HepG2 (cell line): ENCODE data around the gene PPY. TPM values are rescaled to one million over a fixed set of nuclear protein-coding genes. Genes with fewer than 3 reads are reported as not detected.
"Not testable (repeated sequence)": the region's sequence is repeated elsewhere in the genome, so short reads cannot be mapped to it uniquely, and the experiment has no call there.

ENCODE experiments used
- ATAC-seq: fragments of 200-7000 bp; cut with Tn5 transposase; 3 replicates; pipeline ENCODE4 v1.9.1; 2020; ENCODE audit warnings: mild to moderate bottlenecking, moderate library complexity
- BruUV-seq: library from RNA; stranded (reverse); fragments of 400-500 nt; replicated peaks from 2 replicates; lab custom pipeline; 2021; lab: Mats Ljungman, UMichigan
- CTCF ChIA-PET: fragments of 300-600 bp; formaldehyde crosslinking; extraction: SDS; loops from one replicate; lab custom pipeline; 2021; ENCODE audit warnings: low total read pairs, inconsistent platforms, low intra/inter-chr PET ratio; lab: Yijun Ruan, JAX
- POLR2A ChIA-PET: fragments of 350-600 bp; sonication (Branson Sonifier 250); formaldehyde crosslinking; loops from one replicate; lab custom pipeline; 2020; ENCODE audit warnings: antibody characterized with exemption, inconsistent platforms; lab: Yijun Ruan, JAX
- DNase-seq: peaks from one replicate; pipeline ENCODE4 v3.0.0-alpha.2; 2015; ENCODE audit warnings: low spot score
- FAIRE-seq: peaks from 3 replicates; lab custom pipeline; 2011; peaks lifted over from hg19 to GRCh38; lab: Jason Lieb, UNC
- H2AFZ ChIP-seq: one replicate; pipeline ENCODE4 v1.6.1; 2011; ENCODE audit warnings: low read length, inconsistent platforms
- H3K27ac ChIP-seq: fragments of 300-600 bp; 3 replicates; pipeline ENCODE4 v1.8.0; 2011; ENCODE audit warnings: mixed run types, mild to moderate bottlenecking, mixed read lengths, low read length, inconsistent platforms; ENCODE audit not compliant: insufficient read depth; ENCODE audit errors: extremely low read length
- H3K27me3 ChIP-seq, 2 experiments: fragments of 200-600 bp in 1 of 2; 2 replicates in 1 of 2; 3 replicates in 1 of 2; pipeline versions ENCODE4 v1.6.0 to v1.8.0; 2011; ENCODE audit warnings: low read length in 2 of 2, mild to moderate bottlenecking in 2 of 2, moderate library complexity in 2 of 2, inconsistent platforms in 1 of 2; ENCODE audit not compliant: insufficient read depth in 2 of 2, control insufficient read depth in 1 of 2
- H3K36me3 ChIP-seq, 2 experiments: fragments of 200-600 bp in 1 of 2; replicated peaks in 1 of 2; 2 replicates in 1 of 2; 3 replicates in 1 of 2; pipeline versions ENCODE4 v1.5.1 to v1.8.0; 2011; ENCODE audit warnings: low read length in 2 of 2, inconsistent platforms in 1 of 2; ENCODE audit not compliant: insufficient read depth in 2 of 2, control insufficient read depth in 1 of 2
- H3K4me1 ChIP-seq: 2 replicates; pipeline ENCODE4 v1.5.1; 2012; ENCODE audit warnings: low read length, inconsistent platforms; ENCODE audit not compliant: insufficient read depth
- H3K4me2 ChIP-seq: 2 replicates; pipeline ENCODE4 v1.6.0; 2011; ENCODE audit warnings: low read depth, low read length, inconsistent platforms
- H3K4me3 ChIP-seq, 3 experiments: fragments of 200-600 bp in 1 of 3; sonication (generic), shearing (Covaris generic) in 1 of 3; replicated peaks in 1 of 3; 2 replicates each; pipeline ENCODE4 v1.5.1; 2011 to 2016; ENCODE audit warnings: low read length in 3 of 3, inconsistent platforms in 2 of 3, low read depth in 2 of 3, mild to moderate bottlenecking in 2 of 3, control low read depth in 1 of 3, mixed read lengths in 1 of 3; ENCODE audit not compliant: insufficient read depth in 1 of 3
- H3K79me2 ChIP-seq: one replicate; pipeline ENCODE4 v1.6.1; 2011; ENCODE audit warnings: low read length, inconsistent platforms; ENCODE audit not compliant: insufficient read depth
- H3K9ac ChIP-seq: 2 replicates; pipeline ENCODE4 v1.6.0; 2011; ENCODE audit warnings: mild to moderate bottlenecking, low read depth, low read length, inconsistent platforms; ENCODE audit not compliant: insufficient read depth
- H3K9me3 ChIP-seq: 2 replicates; pipeline ENCODE4 v1.5.1; 2012; ENCODE audit warnings: mild to moderate bottlenecking, low read length
- H4K20me1 ChIP-seq: 2 replicates; pipeline ENCODE4 v1.6.0; 2011; ENCODE audit warnings: inconsistent platforms, mild to moderate bottlenecking, low read length, moderate library complexity; ENCODE audit not compliant: insufficient read depth
- IRF2 ChIP-seq: IDR thresholded peaks from 2 replicates; pipeline ENCODE4 v1.6.1; 2018; ENCODE audit warnings: missing genetic modification reagents, missing compliant biosample characterization
- PATZ1 ChIP-seq: sonication (generic); formaldehyde crosslinking; IDR thresholded peaks from 2 replicates; pipeline ENCODE4 v1.4.0; 2020; ENCODE audit warnings: missing genetic modification reagents
- PLRG1 ChIP-seq: fragments of 450-650 bp; conservative IDR thresholded peaks from 2 replicates; pipeline ENCODE4 v1.6.1; 2016
- PRDM15 ChIP-seq: sonication (generic); formaldehyde crosslinking; IDR thresholded peaks from 2 replicates; pipeline ENCODE4 v1.4.0; 2020; ENCODE audit warnings: missing genetic modification reagents
- RAD21 ChIP-seq: fragments of 450-650 bp; formaldehyde crosslinking; IDR thresholded peaks from 2 replicates; pipeline ENCODE4 v1.5.0; 2020; ENCODE audit warnings: mild to moderate bottlenecking
- ZNF574 ChIP-seq: sonication (generic); formaldehyde crosslinking; IDR thresholded peaks from 2 replicates; pipeline ENCODE4 v1.4.0; 2020; ENCODE audit warnings: missing genetic modification reagents
- WGBS: methylation state at CpG from one replicate; pipeline ENCODE4 v1.1.6; 2017; ENCODE audit warnings: low lambda C conversion rate; 5-methylcytosine and 5-hydroxymethylcytosine counted together
- in situ Hi-C: cut with HindIII; loops from 2 replicates; pipeline ENCODE4 v1.10.0; 2017; ENCODE audit warnings: low pct_unique_long_range_greater_than_20kb; ENCODE audit not compliant: extremely low pct_ligation_motif_present
- intact Hi-C: fragments of 100-400 bp; cut with micrococcal nuclease; formaldehyde crosslinking; loops from one replicate; pipeline ENCODE4 v1.10.0; 2022; ENCODE audit not compliant: unreplicated experiment
- polyA plus RNA-seq, 8 experiments: library from polyadenylated mRNA; depleted of rRNA in 3 of 8; stranded (reverse) in 7 of 8; unstranded in 1 of 8; fragments of >200 nt; fragmentation: Illumina TruSeq in 4 of 8; extraction: Trizol in 4 of 8; gene quantifications; 2 replicates each; pipeline versions ENCODE4 v1.2.1 to v1.2.3, GENCODE V29; 2011 to 2016; ENCODE audit warnings: low read depth in 4 of 8, missing spikeins in 1 of 8, mixed read lengths in 1 of 8; ENCODE audit not compliant: insufficient read depth in 1 of 8
- total RNA-seq, 5 experiments: library from RNA; depleted of rRNA; stranded (reverse); fragments of >200 nt; fragmentation: Illumina TruSeq; extraction: Trizol; gene quantifications; 2 replicates each; pipeline ENCODE4 v1.2.3, GENCODE V29; 2016; ENCODE audit warnings: low read depth in 1 of 5

PPY gene
- total and polyA plus RNA-seq, 2 of the 13 experiments (the other 11 are each of a cell fraction or from before 2014, with no cell fraction given) = not detected

- TF ChIP-seq PRDM15 (CRISPR knock-in tag) = no peak
Measured at GRCh38 chr17:43897831-43898230, 44.4 kb downstream of the PPY start (continued).

GRCh38 chr17:43894494-43894893, 47.8 kb downstream of the PPY start:
- H3K4me3 ChIP-seq, H3K79me2 ChIP-seq, H4K20me1 ChIP-seq, FAIRE-seq, in situ Hi-C loops, H2AFZ ChIP-seq, ATAC-seq, H3K9ac ChIP-seq, H3K27ac ChIP-seq, H3K36me3 ChIP-seq, CTCF ChIA-PET, BruUV-seq, H3K9me3 ChIP-seq, DNase-seq, H3K4me2 ChIP-seq, intact Hi-C loops: not testable (repeated sequence)
- POLR2A ChIA-PET = interaction anchor here (0.7 kb wide), 1 partner anchor 111 kb away, joined by 3 read pairs; no protein-coding TSS in a partner anchor
- Histone ChIP-seq H3K27me3 (peaks cover 2 to 20% of the 10 kb centered on the region in 2 experiments; a peak in 3 of 5 replicates), H3K4me1 (peaks cover 17% of the 10 kb centered on the region)
- 19% methylated on average over 4 of the region's 4 CpGs for WGBS

GRCh38 chr17:43892647-43892952, 49.7 kb downstream of the PPY start:
- CTCF ChIA-PET = no interaction called here
- Histone ChIP-seq H3K79me2 (no peaks in the 10 kb centered on the region), H3K27ac (no peak overlapping the region), H3K4me3 (no peak overlapping the region), H3K36me3 (no peaks in the 10 kb centered on the region), H3K9me3 (no peaks in the 10 kb centered on the region), H3K4me2 (no peak overlapping the region), H3K27me3 (peaks cover 1 to 12% of the 10 kb centered on the region in 2 experiments; a peak in 3 of 5 replicates), H3K4me1 (peaks cover 17% of the 10 kb centered on the region), H3K9ac (no peak overlapping the region), H4K20me1 (no peaks in the 10 kb centered on the region), H2AFZ (no peak overlapping the region)
- no peak for FAIRE-seq
- DNase-seq = no peak
- WGBS = 1% methylated on average over 4 of the region's 4 CpGs
- no TSS peak for BruUV-seq
- POLR2A ChIA-PET = no interaction called here
- ATAC-seq = no peak
- in situ Hi-C loops (no loop called here), intact Hi-C loops (no loop called here)
- no peak for TF ChIP-seq ZNF574 (CRISPR knock-in tag)
- TF ChIP-seq PLRG1 = no peak
- no peak for TF ChIP-seq PATZ1 (CRISPR knock-in tag)
- no peak for TF ChIP-seq IRF2 (CRISPR knock-in tag)
- TF ChIP-seq RAD21 (CRISPR knock-in tag) = no peak
